GM12878 (cell line): ENCODE data around the gene CBX2. TPM values are rescaled to one million over a fixed set of nuclear protein-coding genes. Genes with fewer than 3 reads are reported as not detected.
A peak's percentile ranks its signal among the peaks of the same experiment; 100 is the strongest.

Experiments
- ATAC-seq: fragments of 200-7000 bp; cut with Tn5 transposase; 3 replicates; pipeline ENCODE4 v1.9.1; 2020; ENCODE audit warnings: mild to moderate bottlenecking, moderate library complexity
- BruUV-seq: library from RNA; stranded (reverse); fragments of 400-500 nt; replicated peaks from 2 replicates; lab custom pipeline; 2021; lab: Mats Ljungman, UMichigan
- CTCF ChIA-PET: fragments of 300-600 bp; sonication (Branson Sonifier 250); formaldehyde crosslinking; extraction: SDS; loops from one replicate; lab custom pipeline; 2021; ENCODE audit warnings: inconsistent platforms; lab: Yijun Ruan, JAX
- POLR2A ChIA-PET: fragments of 350-600 bp; formaldehyde crosslinking; extraction: SDS; loops from one replicate; lab custom pipeline; 2021; ENCODE audit warnings: inconsistent platforms; lab: Charles Lee
- RAD21 ChIA-PET: fragments of 300-600 bp; sonication (Branson Sonifier 250); formaldehyde crosslinking; loops from one replicate; lab custom pipeline; 2023; ENCODE audit warnings: antibody characterized with exemption; ENCODE audit not compliant: unreplicated experiment; lab: Charles Lee
- SMC1A ChIA-PET: fragments of 300-600 bp; sonication (Branson Sonifier 250); formaldehyde crosslinking; loops from one replicate; lab custom pipeline; 2023; ENCODE audit not compliant: unreplicated experiment, uncharacterized antibody; lab: Charles Lee
- DNase-seq: peaks from one replicate; pipeline ENCODE4 v3.0.0-alpha.2; 2011; ENCODE audit warnings: low read depth, low spot score
- FAIRE-seq: peaks from 3 replicates; lab custom pipeline; 2011; peaks lifted over from hg19 to GRCh38; lab: Jason Lieb, UNC
- H2AFZ ChIP-seq: 2 replicates; pipeline ENCODE4 v1.6.0; 2011; ENCODE audit warnings: low read depth, low read length, control low read depth; ENCODE audit not compliant: control insufficient read depth
- H3K27ac ChIP-seq: 2 replicates; pipeline ENCODE4 v1.5.1; 2011; ENCODE audit warnings: control low read depth; ENCODE audit not compliant: control insufficient read depth, insufficient read depth
- H3K27me3 ChIP-seq, 2 experiments: replicated peaks in 1 of 2; 2 replicates each; pipeline versions ENCODE4 v1.6.0 to v1.6.1; 2011; ENCODE audit warnings: low read length in 1 of 2; ENCODE audit not compliant: control insufficient read depth in 2 of 2, insufficient read depth in 2 of 2
- H3K36me3 ChIP-seq, 2 experiments: 2 replicates each; pipeline ENCODE4 v1.5.1; 2011; ENCODE audit warnings: low read length in 1 of 2; ENCODE audit not compliant: control insufficient read depth in 2 of 2, insufficient read depth in 2 of 2
- H3K4me1 ChIP-seq: 2 replicates; pipeline ENCODE4 v1.6.1; 2011; ENCODE audit warnings: mild to moderate bottlenecking, low read length, moderate library complexity, mixed read lengths; ENCODE audit not compliant: control insufficient read depth, insufficient read depth
- H3K4me2 ChIP-seq: 2 replicates; pipeline ENCODE4 v1.6.0; 2011; ENCODE audit warnings: control low read depth; ENCODE audit not compliant: control insufficient read depth, insufficient read depth
- H3K4me3 ChIP-seq: fragments of 200-600 bp; sonication (generic); 2 replicates; pipeline ENCODE4 v1.5.1; 2016
- H3K79me2 ChIP-seq: 2 replicates; pipeline ENCODE4 v1.6.0; 2011; ENCODE audit warnings: low read length; ENCODE audit not compliant: control insufficient read depth, insufficient read depth
- H3K9ac ChIP-seq: 2 replicates; pipeline ENCODE4 v1.8.0; 2011; ENCODE audit warnings: low read length, control low read depth, mixed read lengths; ENCODE audit not compliant: control insufficient read depth, insufficient read depth
- H3K9me3 ChIP-seq: replicated peaks from 3 replicates; pipeline ENCODE4 v1.5.1; 2011; ENCODE audit warnings: mild to moderate bottlenecking, low read length; ENCODE audit not compliant: control insufficient read depth, insufficient read depth
- H4K20me1 ChIP-seq: 2 replicates; pipeline ENCODE4 v1.6.0; 2011; ENCODE audit not compliant: control insufficient read depth, insufficient read depth
- PKNOX1 ChIP-seq: fragments of 450-650 bp; IDR thresholded peaks from 2 replicates; pipeline ENCODE4 v1.6.1; 2016; ENCODE audit warnings: mild to moderate bottlenecking
- SMAD1 ChIP-seq: fragments of 450-650 bp; IDR thresholded peaks from 2 replicates; pipeline ENCODE4 v1.6.1; 2018; ENCODE audit warnings: mild to moderate bottlenecking, low read depth; ENCODE audit not compliant: partially characterized antibody
- TCF12 ChIP-seq: IDR thresholded peaks from 2 replicates; pipeline ENCODE4 v1.6.1; 2011; ENCODE audit warnings: low read depth, mild to moderate bottlenecking, low read length
- TCF3 ChIP-seq: IDR thresholded peaks from 2 replicates; pipeline ENCODE4 v1.6.1; 2012; ENCODE audit warnings: low read depth, mild to moderate bottlenecking, low read length, borderline replicate concordance; ENCODE audit not compliant: insufficient read depth
- WGBS: methylation state at CpG from one replicate; pipeline ENCODE4 v1.1.6; 2016; ENCODE audit warnings: low lambda C conversion rate; ENCODE audit not compliant: insufficient replicate concordance, insufficient coverage; ENCODE audit errors: missing lambda C conversion rate; 5-methylcytosine and 5-hydroxymethylcytosine counted together
- in situ Hi-C: fragments of 300-500 bp; cut with MboI; formaldehyde crosslinking; loops from 9 replicates; pipeline ENCODE4 v1.14.3; 2018; ENCODE audit warnings: mixed read lengths
- intact Hi-C: fragments of 100-400 bp; cut with micrococcal nuclease; formaldehyde crosslinking; loops from one replicate; pipeline ENCODE4 v1.14.2; 2022; ENCODE audit not compliant: unreplicated experiment
- polyA plus RNA-seq, 11 experiments: library from polyadenylated mRNA; depleted of rRNA in 4 of 11; unstranded in 6 of 11; stranded (reverse) in 5 of 11; fragments of >200 nt; fragmentation: Nextera tagmentation in 4 of 11; fragmentation: Illumina TruSeq in 1 of 11; extraction: Ambion mirVana in 4 of 11; extraction: Trizol in 1 of 11; gene quantifications; 1 replicate in 1 of 11; 2 replicates in 10 of 11; pipeline versions ENCODE4 v1.2.1 to v1.2.3, GENCODE V29; 2011 to 2016; ENCODE audit warnings: inconsistent platforms in 2 of 11, missing spikeins in 2 of 11, low read depth in 1 of 11
- total RNA-seq, 4 experiments: library from RNA; depleted of rRNA in 3 of 4; stranded (reverse); fragments of >200 nt in 3 of 4; fragmentation: Illumina TruSeq in 1 of 4; extraction: Trizol in 1 of 4; gene quantifications; 2 replicates each; pipeline versions ENCODE4 v1.2.1 to v1.2.3, GENCODE V29; 2013 to 2021

CBX2 gene
- total and polyA plus RNA-seq, 10 of the 15 experiments (the other 5 are each of a cell fraction or from before 2014, with no cell fraction given), result 0.35 to 7.5 (median 4.2) TPM

DNA sequence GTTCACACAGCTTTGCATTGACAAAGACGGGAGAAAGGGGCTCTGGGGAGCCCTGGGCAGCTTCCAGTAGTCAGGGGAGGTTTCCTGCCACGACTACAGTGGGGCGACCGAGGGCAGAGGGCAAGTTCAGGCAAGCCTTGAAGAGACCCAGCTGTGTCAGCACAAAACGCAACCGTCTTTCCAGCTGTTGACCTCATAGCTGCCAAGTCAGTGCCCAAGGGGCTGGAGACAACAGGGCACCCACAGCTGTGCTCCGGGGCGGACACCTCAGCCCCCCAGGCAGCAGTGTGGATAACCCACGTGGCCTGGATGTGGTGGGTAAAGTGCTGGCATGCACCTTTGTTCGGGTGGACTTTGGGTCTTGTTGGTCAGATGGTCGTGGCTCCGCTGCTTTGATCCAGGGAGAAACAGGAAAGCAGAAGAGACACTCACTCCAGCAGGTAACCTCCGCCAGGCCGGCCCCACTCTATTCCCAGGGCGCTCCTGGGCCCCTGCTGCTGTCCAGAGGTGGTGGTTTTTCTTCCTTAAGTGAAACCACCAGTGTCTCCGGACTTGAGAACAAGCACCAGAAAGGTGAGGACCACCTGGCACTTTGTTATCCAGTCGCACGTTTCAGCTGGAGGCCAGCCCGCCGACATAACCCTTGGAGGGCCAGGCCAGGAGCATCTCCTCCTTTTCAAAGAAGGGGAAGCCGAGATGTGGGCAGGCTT lies 17.6 kb upstream of the CBX2 start:
- 43% methylated on average over 21 of the region's 21 CpGs for WGBS
- in situ Hi-C loops, result no loop called here

More for the DNA sequence above, 17.6 kb upstream of the CBX2 start:
- intact Hi-C loops, result no loop called here
- no TSS peak for BruUV-seq
- no peaks in the 10 kb centered on the region for H4K20me1 ChIP-seq
- H3K27me3 ChIP-seq, result no peaks in the 10 kb centered on the region; a peak in 1 of 4 replicates
- no peak for DNase-seq
- H3K79me2 ChIP-seq, result no peaks in the 10 kb centered on the region
- no peak for FAIRE-seq
- no peaks in the 10 kb centered on the region for H3K9me3 ChIP-seq
- H3K4me2 ChIP-seq, result no peak overlapping the region
- H3K4me3 ChIP-seq, result no peak overlapping the region
- H3K9ac ChIP-seq, result no peak overlapping the region
- no peaks in the 10 kb centered on the region for H3K4me1 ChIP-seq
- H3K27ac ChIP-seq, result no peak overlapping the region
- ChIA-PET CTCF (interaction anchor here (0.5 to 1.8 kb wide), 4 partner anchors 14 to 1053 kb away, joined by 3 to 8 read pairs (median 3); no protein-coding TSS in a partner anchor), SMC1A (no interaction called here), POLR2A (no interaction called here), RAD21 (no interaction called here)
- TF ChIP-seq SMAD1 (no peak), TCF12 (peak; percentile 29; the same call in 1 of the 2 replicates), PKNOX1 (no peak), TCF3 (0 out of 2 replicates have a peak, but pooled peaks have one; percentile 52)
- peak overlapping the region; percentile 48 for H2AFZ ChIP-seq
- ATAC-seq, result peak; percentile 55
- no peaks in the 10 kb centered on the region for H3K36me3 ChIP-seq
